Measurements from ENCODE around the gene CAD. TPM values are rescaled to one million over a fixed set of nuclear protein-coding genes. Genes with fewer than 3 reads are reported as not detected.
"Not testable (repeated sequence)": the region's sequence is repeated elsewhere in the genome, so short reads cannot be mapped to it uniquely, and the experiment has no call there.

CAD gene
- total RNA-seq, 1 donor from 2014 or later, result 60.0 TPM

- no peak for TF ChIP-seq CTCF (IDR thresholded peaks at IDR 0.05; ENCODE audit: insufficient read depth, low read length, poor library complexity, severe bottlenecking)
- Histone ChIP-seq H3K27me3 (ENCODE audit: control insufficient read depth, insufficient read depth, low read length) (no peaks in the 10 kb centered on the region), H3K4me3 (ENCODE audit: low read depth, low read length) (no peak overlapping the region), H3K36me3 (ENCODE audit: control insufficient read depth, insufficient read depth, low read length) (no peaks in the 10 kb centered on the region)
- DNase-seq (ENCODE audit: low read depth), result no peak
Observed at GRCh38 chr2:27185331-27186026, 31.7 kb upstream of the CAD start.

GRCh38 chr2:27186613-27187345 is 30.4 kb upstream of the CAD start:
- no peak for DNase-seq (ENCODE audit: low read depth)
- no peaks in the 10 kb centered on the region for H3K36me3 ChIP-seq (ENCODE audit: control insufficient read depth, insufficient read depth, low read length)
- no peak overlapping the region for H3K4me3 ChIP-seq (ENCODE audit: low read depth, low read length)
- no peaks in the 10 kb centered on the region for H3K27me3 ChIP-seq (ENCODE audit: control insufficient read depth, insufficient read depth, low read length)
- TF ChIP-seq CTCF (IDR thresholded peaks at IDR 0.05; ENCODE audit: insufficient read depth, low read length, poor library complexity, severe bottlenecking), result no peak

- H3K4me3 ChIP-seq (ENCODE audit: low read depth, low read length), result no peak overlapping the region
Observed at GRCh38 chr2:27189989-27190388, 27.2 kb upstream of the CAD start.

GRCh38 chr2:27191070-27191829 is 25.9 kb upstream of the CAD start:
- peak; percentile 66 for TF ChIP-seq CTCF (IDR thresholded peaks at IDR 0.05; ENCODE audit: insufficient read depth, low read length, poor library complexity, severe bottlenecking)
- Histone ChIP-seq H3K36me3 (ENCODE audit: control insufficient read depth, insufficient read depth, low read length) (no peaks in the 10 kb centered on the region), H3K27me3 (ENCODE audit: control insufficient read depth, insufficient read depth, low read length) (no peaks in the 10 kb centered on the region), H3K4me3 (ENCODE audit: low read depth, low read length) (no peak overlapping the region)
- DNase-seq (ENCODE audit: low read depth), result no peak

More at GRCh38 chr2:27189989-27190388, 27.2 kb upstream of the CAD start:
- TF ChIP-seq CTCF (IDR thresholded peaks at IDR 0.05; ENCODE audit: insufficient read depth, low read length, poor library complexity, severe bottlenecking), result no peak
- Histone ChIP-seq H3K36me3 (ENCODE audit: control insufficient read depth, insufficient read depth, low read length) (no peaks in the 10 kb centered on the region), H3K27me3 (ENCODE audit: control insufficient read depth, insufficient read depth, low read length) (no peaks in the 10 kb centered on the region)
- DNase-seq (ENCODE audit: low read depth), result no peak

DNA sequence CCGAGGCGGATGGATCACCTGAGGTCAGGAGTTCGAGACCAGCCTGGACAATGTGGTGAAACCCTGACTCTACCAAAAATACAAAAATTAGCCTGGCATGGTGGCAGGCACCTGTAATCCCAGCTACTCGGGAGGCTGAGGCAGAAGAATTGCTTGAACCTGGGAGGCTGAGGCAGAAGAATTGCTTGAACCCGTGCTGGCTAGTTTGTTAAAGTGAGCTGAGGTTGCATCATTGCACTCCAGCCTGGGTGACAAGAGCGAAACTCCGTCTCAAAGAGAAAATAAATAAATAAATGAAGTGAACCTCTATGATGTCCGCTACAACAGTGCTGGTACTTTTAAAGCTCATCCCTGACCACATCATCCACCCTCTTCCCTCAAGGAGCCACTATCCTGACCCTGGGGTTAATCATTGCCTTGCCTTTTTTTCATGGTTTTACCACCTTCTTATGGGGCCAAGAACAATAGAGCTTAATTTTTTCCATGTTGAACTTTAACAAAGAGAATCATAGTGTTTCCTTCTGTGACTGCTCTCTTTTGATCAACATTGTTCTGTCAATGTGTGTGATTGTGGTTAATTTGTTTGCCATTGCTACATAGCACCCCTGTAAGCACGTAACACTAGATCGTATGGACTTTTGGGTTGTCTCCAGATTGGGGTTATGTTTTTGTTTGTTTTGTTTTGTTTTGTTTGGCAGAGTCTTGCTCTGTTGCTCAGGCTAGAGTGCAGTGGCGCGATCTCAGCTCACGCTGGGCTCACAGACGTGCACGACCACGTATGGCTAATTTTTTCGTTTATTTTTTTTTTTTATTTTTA is 22.4 kb upstream of the CAD start:
- no peak for TF ChIP-seq CTCF (IDR thresholded peaks at IDR 0.05; ENCODE audit: insufficient read depth, low read length, poor library complexity, severe bottlenecking)
- peak; percentile 41 for DNase-seq (ENCODE audit: low read depth)
- Histone ChIP-seq H3K36me3 (ENCODE audit: control insufficient read depth, insufficient read depth, low read length) (no peaks in the 10 kb centered on the region), H3K4me3 (ENCODE audit: low read depth, low read length) (no peak overlapping the region), H3K27me3 (ENCODE audit: control insufficient read depth, insufficient read depth, low read length) (no peaks in the 10 kb centered on the region)

DNA sequence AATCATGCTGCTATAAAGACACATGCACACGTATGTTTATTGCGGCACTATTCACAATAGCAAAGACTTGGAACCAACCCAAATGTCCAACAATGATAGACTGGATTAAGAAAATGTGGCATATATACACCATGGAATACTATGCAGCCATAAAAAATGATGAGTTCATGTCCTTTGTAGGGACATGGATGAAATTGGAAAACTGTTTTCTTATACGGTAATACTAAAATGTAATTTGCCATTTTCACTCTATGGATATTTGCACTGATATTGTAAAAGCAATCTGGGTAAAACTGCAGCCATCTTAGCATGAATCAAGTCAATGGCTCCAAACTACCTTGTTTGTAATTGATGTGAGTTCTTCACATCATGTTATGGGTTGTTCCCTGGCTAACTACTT is 21.4 kb upstream of the CAD start:
- not testable (repeated sequence) for DNase-seq (ENCODE audit: low read depth)

DNA sequence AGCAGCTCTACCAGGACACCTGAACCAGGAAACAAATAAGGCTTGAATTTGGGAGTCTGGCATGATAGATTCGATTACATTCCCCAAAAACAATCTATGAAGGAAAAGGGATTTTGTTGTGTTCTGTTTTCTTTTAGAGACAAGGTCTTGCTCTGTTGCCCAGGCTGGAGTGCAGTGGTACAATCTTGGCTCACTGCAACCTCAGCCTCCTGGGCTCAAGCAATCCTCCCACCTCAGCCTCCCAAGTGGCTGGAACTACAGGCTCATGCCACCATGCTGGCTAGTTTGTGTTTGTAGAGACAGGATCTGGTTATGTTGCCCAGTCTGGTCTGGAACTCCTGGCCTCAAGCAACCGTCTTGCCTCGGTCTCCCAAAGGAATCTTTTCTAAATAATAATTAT is 19.1 kb upstream of the CAD start:
- H3K27me3 ChIP-seq (ENCODE audit: control insufficient read depth, insufficient read depth, low read length); DNase-seq (ENCODE audit: low read depth); H3K36me3 ChIP-seq (ENCODE audit: control insufficient read depth, insufficient read depth, low read length); H3K4me3 ChIP-seq (ENCODE audit: low read depth, low read length): not testable (repeated sequence)

More for the DNA sequence above, 21.4 kb upstream of the CAD start:
- H3K4me3 ChIP-seq (ENCODE audit: low read depth, low read length); H3K36me3 ChIP-seq (ENCODE audit: control insufficient read depth, insufficient read depth, low read length); H3K27me3 ChIP-seq (ENCODE audit: control insufficient read depth, insufficient read depth, low read length): not testable (repeated sequence)
